ENCODE measurements around the gene TSG101.

The TSG101 gene

GRCh38 chr11:18526521-18527296 is at the start of gene TSG101:
TSS of gene TSG101 (minus strand) at chr11:18526942. CDS start at chr11:18526816, 126 bp downstream.
- DNase-seq, result peak; percentile 98

- DNase-seq, result no peak
Measured at GRCh38 chr11:18575361-18575760, 48.6 kb upstream of the TSG101 start.

GRCh38 chr11:18567081-18567480 is 40.3 kb upstream of the TSG101 start:
- no peak for DNase-seq

GRCh38 chr11:18566406-18566805 is 39.7 kb upstream of the TSG101 start:
- no peak for DNase-seq

GRCh38 chr11:18564149-18564548 is 37.4 kb upstream of the TSG101 start:
- no peak for DNase-seq

- no peak for DNase-seq
Measured at GRCh38 chr11:18563090-18563730, 36.5 kb upstream of the TSG101 start.

- no peak for DNase-seq
Measured at GRCh38 chr11:18548001-18548400, 21.3 kb upstream of the TSG101 start.

- no peak for DNase-seq
Measured at GRCh38 chr11:18540207-18541009, 13.7 kb upstream of the TSG101 start.

GRCh38 chr11:18536209-18536608 is 9.5 kb upstream of the TSG101 start:
- no peak for DNase-seq

- DNase-seq, result no peak
Measured at GRCh38 chr11:18534245-18534644, 7.5 kb upstream of the TSG101 start.

- no peak for DNase-seq
Measured at GRCh38 chr11:18533365-18533764, 6.6 kb upstream of the TSG101 start.

GRCh38 chr11:18527512-18527911 is 770 bp upstream of the TSG101 start:
- DNase-seq, result no peak

GRCh38 chr11:18526130-18526520 is 617 bp downstream of the TSG101 start:
- no peak for DNase-seq

GRCh38 chr11:18524248-18524647 is 2.5 kb downstream of the TSG101 start:
- no peak for DNase-seq

- DNase-seq, result no peak
Measured at GRCh38 chr11:18523084-18523483, 3.7 kb downstream of the TSG101 start.

GRCh38 chr11:18522388-18522787 is 4.4 kb downstream of the TSG101 start:
- DNase-seq, result no peak

- no peak for DNase-seq
Measured at GRCh38 chr11:18521122-18521521, 5.6 kb downstream of the TSG101 start.

GRCh38 chr11:18502352-18502751 is 24.4 kb downstream of the TSG101 start:
- no peak for DNase-seq

GRCh38 chr11:18501629-18502028 is 25.1 kb downstream of the TSG101 start:
- DNase-seq, result no peak

GRCh38 chr11:18498039-18498438 is 28.7 kb downstream of the TSG101 start:
- DNase-seq, result no peak

GRCh38 chr11:18495703-18496102 is 31.0 kb downstream of the TSG101 start:
- no peak for DNase-seq

- no peak for DNase-seq
Measured at GRCh38 chr11:18495271-18495670, 31.5 kb downstream of the TSG101 start.

GRCh38 chr11:18493310-18493709 is 33.4 kb downstream of the TSG101 start:
- DNase-seq, result no peak

- no peak for DNase-seq
Measured at GRCh38 chr11:18492888-18493287, 33.9 kb downstream of the TSG101 start.
